Erythroblast (primary cell): ENCODE results near the gene PLAAT1.

Experiments used
- GATA1 ChIP-seq: IDR thresholded peaks from 2 replicates; pipeline ENCODE4 v1.6.1; 2011; ENCODE audit warnings: low read depth, mild to moderate bottlenecking, control low read depth, low read length, moderate library complexity
- POLR2A ChIP-seq: IDR thresholded peaks from 2 replicates; pipeline ENCODE4 v1.6.1; 2011; ENCODE audit warnings: mild to moderate bottlenecking, low read length

DNA sequence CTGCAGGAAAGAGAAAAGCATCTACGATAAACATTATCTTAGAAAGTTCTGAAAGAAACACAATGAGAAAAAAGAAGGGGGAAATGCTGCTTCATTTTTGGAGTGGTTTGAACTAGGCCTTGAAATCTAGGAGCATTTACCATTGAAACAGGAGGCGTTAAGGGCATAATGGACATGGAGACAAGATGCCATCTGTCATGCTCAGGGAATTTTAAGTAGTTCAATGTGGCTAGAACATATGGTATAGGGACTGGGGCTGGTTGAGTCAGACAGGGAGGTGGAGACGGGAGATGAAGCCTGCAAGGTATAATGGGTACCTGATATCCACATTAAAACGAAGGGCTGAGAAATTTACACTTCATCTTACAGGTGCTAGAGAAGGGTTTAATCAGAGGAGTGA, 10.4 kb upstream of the PLAAT1 start:
- TF ChIP-seq POLR2A: no peak
- TF ChIP-seq GATA1: no peak
